Activated CD8-positive, alpha-beta T cell treated with anti-CD3 and anti-CD28 coated beads for 36 hours (primary cell): Measurements from ENCODE around the gene PHKB. TPM values are rescaled to one million over a fixed set of nuclear protein-coding genes. Genes with fewer than 3 reads are reported as not detected.

Source experiments
- ATAC-seq: fragments of 200-7000 bp; cut with Tn5 transposase; one replicate; pipeline ENCODE4 v1.10.0; 2021; ENCODE audit warnings: mild to moderate bottlenecking, moderate library complexity
- CTCF ChIA-PET: fragments of 350-600 bp; sonication (Branson Sonifier 250); formaldehyde crosslinking; loops from one replicate; lab custom pipeline; 2021; ENCODE audit warnings: antibody characterized with exemption; lab: Charles Lee
- POLR2A ChIA-PET: fragments of 350-600 bp; sonication (Branson Sonifier 250); formaldehyde crosslinking; loops from one replicate; lab custom pipeline; 2021; ENCODE audit warnings: antibody characterized with exemption; lab: Charles Lee
- DNase-seq: peaks from one replicate; pipeline ENCODE4 v3.0.0-alpha.2; 2020
- H3K27ac Mint-ChIP-seq: one replicate; pipeline ENCODE4 v1.8.0; 2021; ENCODE audit warnings: mild to moderate bottlenecking, mixed read lengths
- H3K27me3 Mint-ChIP-seq: one replicate; pipeline ENCODE4 v1.8.0; 2021; ENCODE audit warnings: mixed read lengths
- H3K36me3 Mint-ChIP-seq: one replicate; pipeline ENCODE4 v1.8.0; 2021; ENCODE audit warnings: low read depth, mixed read lengths
- H3K4me1 Mint-ChIP-seq: one replicate; pipeline ENCODE4 v1.8.0; 2021; ENCODE audit warnings: low read depth, mixed read lengths
- H3K4me3 Mint-ChIP-seq: one replicate; pipeline ENCODE4 v1.8.0; 2021; ENCODE audit warnings: mild to moderate bottlenecking, moderate library complexity, mixed read lengths
- H3K9me3 Mint-ChIP-seq: one replicate; pipeline ENCODE4 v1.8.0; 2021; ENCODE audit warnings: mixed read lengths
- CTCF ChIP-seq: fragments of 200-600 bp; IDR thresholded peaks from one replicate; pipeline ENCODE4 v1.8.0; 2022; ENCODE audit warnings: antibody characterized with exemption, mild to moderate bottlenecking
- intact Hi-C: fragments of 100-400 bp; cut with micrococcal nuclease; formaldehyde crosslinking; loops from one replicate; pipeline ENCODE4 v1.10.0; 2022
- total RNA-seq, 2 experiments: library from RNA; stranded (reverse); gene quantifications; one replicate each; pipeline ENCODE4 v1.2.3, GENCODE V29; 2021

The PHKB gene
- total RNA-seq, 2 experiments from 2014 or later, result 20.2 to 23.1 TPM

- H3K9me3 Mint-ChIP-seq, result peaks cover 1% of the 10 kb centered on the region
- CTCF ChIA-PET, result no interaction called here
- DNase-seq (no peak), ATAC-seq (no peak)
- no peak overlapping the region for H3K27ac Mint-ChIP-seq
- H3K4me1 Mint-ChIP-seq, result no peaks in the 10 kb centered on the region
- H3K27me3 Mint-ChIP-seq, result no peaks in the 10 kb centered on the region
- POLR2A ChIA-PET, result no interaction called here
- no peak overlapping the region for H3K4me3 Mint-ChIP-seq
- TF ChIP-seq CTCF, result no peak
- peaks cover 25% of the 10 kb centered on the region for H3K36me3 Mint-ChIP-seq
- intact Hi-C loops, result no loop called here
These were observed 173.6 kb downstream of the PHKB start for GRCh38 chr16:47634727-47635126.

GRCh38 chr16:47636501-47637099 is 175.5 kb downstream of the PHKB start:
- H3K36me3 Mint-ChIP-seq, result peaks cover 23% of the 10 kb centered on the region
- ATAC-seq (no peak), DNase-seq (no peak)
- intact Hi-C loops, result no loop called here
- no peak overlapping the region for H3K27ac Mint-ChIP-seq
- no peaks in the 10 kb centered on the region for H3K4me1 Mint-ChIP-seq
- ChIA-PET CTCF (no interaction called here), POLR2A (no interaction called here)
- TF ChIP-seq CTCF, result no peak
- no peaks in the 10 kb centered on the region for H3K9me3 Mint-ChIP-seq
- no peaks in the 10 kb centered on the region for H3K27me3 Mint-ChIP-seq
- H3K4me3 Mint-ChIP-seq, result no peak overlapping the region

- Mint-ChIP-seq H3K4me1 (peaks cover 1% of the 10 kb centered on the region), H3K4me3 (no peak overlapping the region), H3K27me3 (no peaks in the 10 kb centered on the region), H3K9me3 (no peaks in the 10 kb centered on the region), H3K36me3 (peaks cover 29% of the 10 kb centered on the region), H3K27ac (no peak overlapping the region)
- CTCF ChIA-PET, result no interaction called here
- POLR2A ChIA-PET, result no interaction called here
- DNase-seq (no peak), ATAC-seq (no peak)
- no peak for TF ChIP-seq CTCF
- intact Hi-C loops, result no loop called here
These were observed 177.0 kb downstream of the PHKB start for GRCh38 chr16:47638175-47638574.

- ChIA-PET CTCF (no interaction called here), POLR2A (no interaction called here)
- Mint-ChIP-seq H3K27ac (no peak overlapping the region), H3K4me3 (no peak overlapping the region), H3K9me3 (no peaks in the 10 kb centered on the region), H3K27me3 (no peaks in the 10 kb centered on the region), H3K4me1 (peaks cover 8% of the 10 kb centered on the region), H3K36me3 (peaks cover 30% of the 10 kb centered on the region)
- no peak for TF ChIP-seq CTCF
- ATAC-seq (no peak), DNase-seq (no peak)
- intact Hi-C loops, result no loop called here
These were observed 179.5 kb downstream of the PHKB start for GRCh38 chr16:47640661-47641060.

- POLR2A ChIA-PET, result interaction anchor here (0.6 kb wide), 1 partner anchor 632 kb away, joined by 3 read pairs; no protein-coding TSS in a partner anchor
These were observed 182.3 kb downstream of the PHKB start for GRCh38 chr16:47643323-47644000.

More at GRCh38 chr16:47643323-47644000, 182.3 kb downstream of the PHKB start:
- CTCF ChIA-PET, result interaction anchor here (0.5 kb wide), 1 partner anchor 521 kb away, joined by 3 read pairs; no protein-coding TSS in a partner anchor
- ATAC-seq, result peak; percentile 75
- intact Hi-C loops, result no loop called here
- peaks cover 8% of the 10 kb centered on the region for H3K4me1 Mint-ChIP-seq
- TF ChIP-seq CTCF, result no peak
- peak; percentile 29 for DNase-seq
- H3K27ac Mint-ChIP-seq, result peak overlapping the region; percentile 39
- H3K27me3 Mint-ChIP-seq, result no peaks in the 10 kb centered on the region
- H3K4me3 Mint-ChIP-seq, result no peak overlapping the region
- peaks cover 28% of the 10 kb centered on the region for H3K36me3 Mint-ChIP-seq
- H3K9me3 Mint-ChIP-seq, result no peaks in the 10 kb centered on the region
